B cell (primary cell): ENCODE results near the gene IL18R1. TPM values are rescaled to one million over a fixed set of nuclear protein-coding genes. Genes with fewer than 3 reads are reported as not detected.

Experiments used
- ATAC-seq: fragments of 200-7000 bp; cut with Tn5 transposase; one replicate; pipeline ENCODE4 v1.10.0; 2021; ENCODE audit warnings: low read depth, mild to moderate bottlenecking, moderate number of reproducible peaks, moderate library complexity
- CTCF ChIA-PET: fragments of 350-600 bp; sonication (Branson Sonifier 250); formaldehyde crosslinking; loops from one replicate; lab custom pipeline; 2021; ENCODE audit warnings: antibody characterized with exemption, inconsistent platforms; lab: Charles Lee
- POLR2A ChIA-PET: fragments of 350-600 bp; sonication (Branson Sonifier 250); formaldehyde crosslinking; loops from one replicate; lab custom pipeline; 2021; ENCODE audit warnings: antibody characterized with exemption; lab: Charles Lee
- DNase-seq: peaks from one replicate; pipeline ENCODE4 v3.0.0; 2013
- H2AFZ ChIP-seq: 2 replicates; pipeline ENCODE4 v1.6.1; 2012; ENCODE audit warnings: mild to moderate bottlenecking, low read depth, low read length; ENCODE audit not compliant: insufficient read depth, poor library complexity, severe bottlenecking
- H3K27ac ChIP-seq, 2 donors: 1 replicate in 1 of 2; 2 replicates in 1 of 2; pipeline ENCODE4 v1.5.1; 2012 to 2013; ENCODE audit warnings: low read length in 2 of 2, mild to moderate bottlenecking in 2 of 2, moderate library complexity in 1 of 2
- H3K27me3 ChIP-seq, 4 experiments: fragments of 200-600 bp in 1 of 4; sonication (generic) in 1 of 4; replicated peaks in 1 of 4; 1 replicate in 2 of 4; 2 replicates in 2 of 4; pipeline versions ENCODE4 v1.6.1 to v1.7.0; 2013 to 2016; ENCODE audit warnings: low read length in 3 of 4, mild to moderate bottlenecking in 2 of 4, mixed read lengths in 1 of 4, moderate library complexity in 1 of 4; ENCODE audit not compliant: insufficient read depth in 4 of 4, control insufficient read depth in 3 of 4; ENCODE audit errors: control extremely low read depth in 1 of 4
- H3K36me3 ChIP-seq, 2 experiments: replicated peaks in 1 of 2; 1 replicate in 1 of 2; 2 replicates in 1 of 2; pipeline versions ENCODE4 v1.6.1 to v1.7.1; 2013; ENCODE audit warnings: low read length in 1 of 2; ENCODE audit not compliant: insufficient read depth in 2 of 2, control insufficient read depth in 1 of 2; ENCODE audit errors: control extremely low read depth in 1 of 2, extremely low read depth in 1 of 2
- H3K4me1 ChIP-seq, 2 donors: fragments of 200-600 bp in 1 of 2; sonication (generic) in 1 of 2; 1 replicate in 1 of 2; 2 replicates in 1 of 2; pipeline versions ENCODE4 v1.5.1 to v1.6.1; 2013 to 2017; ENCODE audit warnings: low read length in 2 of 2; ENCODE audit not compliant: control insufficient read depth in 2 of 2, insufficient read depth in 2 of 2
- H3K4me2 ChIP-seq: replicated peaks from 2 replicates; pipeline ENCODE3; 2012; ENCODE audit warnings: mild to moderate bottlenecking, low read depth, low read length; ENCODE audit not compliant: poor library complexity, severe bottlenecking
- H3K4me3 ChIP-seq, 5 experiments: fragments of 200-600 bp in 1 of 5; sonication (generic) in 1 of 5; 1 replicate in 3 of 5; 2 replicates in 2 of 5; pipeline versions ENCODE4 v1.5.1 to v1.7.0; 2011 to 2016; ENCODE audit warnings: low read length in 4 of 5, mild to moderate bottlenecking in 4 of 5, low read depth in 2 of 5, control low read depth in 1 of 5, moderate library complexity in 1 of 5; ENCODE audit not compliant: insufficient read depth in 1 of 5; ENCODE audit errors: control extremely low read depth in 1 of 5, extremely low read depth in 1 of 5
- H3K79me2 ChIP-seq: fragments of 200-600 bp; sonication (generic); one replicate; pipeline ENCODE4 v1.6.0; 2016; ENCODE audit warnings: low read length; ENCODE audit not compliant: control insufficient read depth, insufficient read depth
- H3K9ac ChIP-seq: fragments of 200-600 bp; sonication (generic); 2 replicates; pipeline ENCODE4 v1.6.1; 2017; ENCODE audit warnings: mild to moderate bottlenecking, low read length, moderate library complexity
- H3K9me3 ChIP-seq, 3 donors: one replicate each; pipeline versions ENCODE4 v1.6.1 to v1.7.1; 2013; ENCODE audit warnings: low read length in 2 of 3; ENCODE audit not compliant: control insufficient read depth in 2 of 3, insufficient read depth in 1 of 3; ENCODE audit errors: control extremely low read depth in 1 of 3
- H4K20me1 ChIP-seq: 2 replicates; pipeline ENCODE4 v1.6.0; 2012; ENCODE audit warnings: mild to moderate bottlenecking, low read length; ENCODE audit not compliant: insufficient read depth, control insufficient read depth, poor library complexity, severe bottlenecking
- H3K27ac Mint-ChIP-seq: one replicate; pipeline ENCODE4 v1.8.0; 2021; ENCODE audit warnings: mixed read lengths
- H3K27me3 Mint-ChIP-seq: one replicate; pipeline ENCODE4 v1.8.0; 2021; ENCODE audit warnings: mixed read lengths
- H3K4me1 Mint-ChIP-seq: one replicate; pipeline ENCODE4 v1.8.0; 2021; ENCODE audit warnings: mixed read lengths
- H3K4me3 Mint-ChIP-seq: one replicate; pipeline ENCODE4 v1.8.0; 2021; ENCODE audit warnings: mixed read lengths
- H3K9me3 Mint-ChIP-seq: one replicate; pipeline ENCODE4 v1.8.0; 2022; ENCODE audit warnings: mixed read lengths; ENCODE audit not compliant: insufficient read depth
- CTCF ChIP-seq: fragments of 200-600 bp; IDR thresholded peaks from one replicate; pipeline ENCODE4 v1.8.0; 2022; ENCODE audit warnings: antibody characterized with exemption, mild to moderate bottlenecking
- EZH2 ChIP-seq: IDR thresholded peaks from 2 replicates; pipeline ENCODE4 v1.6.1; 2012; ENCODE audit warnings: borderline replicate concordance, low read depth, mild to moderate bottlenecking, moderate library complexity, low read length; ENCODE audit not compliant: insufficient read depth, poor library complexity, severe bottlenecking
- WGBS: methylation state at CpG from one replicate; pipeline ENCODE4 v1.1.5; 2013; ENCODE audit warnings: missing lambda C conversion rate; ENCODE audit not compliant: insufficient coverage; 5-methylcytosine and 5-hydroxymethylcytosine counted together
- intact Hi-C: fragments of 100-400 bp; cut with micrococcal nuclease; formaldehyde crosslinking; loops from one replicate; pipeline ENCODE4 v1.10.0; 2022
- polyA plus RNA-seq: library from polyadenylated mRNA; depleted of rRNA; stranded (reverse); fragments of >200 nt; gene quantifications from 2 replicates; pipeline ENCODE4 v1.2.3, GENCODE V29; 2012
- total RNA-seq, 2 donors: library from RNA; stranded (reverse); fragments of 120-200 nt in 1 of 2; gene quantifications; 1 replicate in 1 of 2; 2 replicates in 1 of 2; pipeline versions ENCODE4 v1.2.3 to v1.2.4, GENCODE V29; 2013 to 2022

IL18R1 gene
- total and polyA plus RNA-seq, 2 donors (not counting 1 experiment from before 2014, with no cell fraction given) = 1.1 TPM

GRCh38 chr2:102313025-102313424, 42.6 kb upstream of the IL18R1 start:
- ChIA-PET CTCF (no interaction called here), POLR2A (no interaction called here)
- Histone ChIP-seq H4K20me1 (no peaks in the 10 kb centered on the region), H3K27me3 (peaks cover 0 to 2% (median 0%) of the 10 kb centered on the region in 4 experiments), H3K27ac (no peak overlapping the region), H3K36me3 (no peaks in the 10 kb centered on the region), H3K4me2 (no peak overlapping the region), H3K79me2 (no peaks in the 10 kb centered on the region), H2AFZ (no peak overlapping the region), H3K9ac (no peak overlapping the region), H3K4me1 (no peaks in the 10 kb centered on the region), H3K9me3 (no peaks in the 10 kb centered on the region), H3K4me3 (no peak overlapping the region)
- intact Hi-C loops = no loop called here
- TF ChIP-seq EZH2 = no peak
- TF ChIP-seq CTCF = no peak
- peaks cover 26% of the 10 kb centered on the region for H3K27me3 Mint-ChIP-seq
- H3K9me3 Mint-ChIP-seq = no peaks in the 10 kb centered on the region
- no peak overlapping the region for H3K4me3 Mint-ChIP-seq
- no peak overlapping the region for H3K27ac Mint-ChIP-seq
- WGBS = 78% methylated on average over 2 of the region's 2 CpGs
- DNase-seq = no peak
- no peaks in the 10 kb centered on the region for H3K4me1 Mint-ChIP-seq
- ATAC-seq = no peak

DNA sequence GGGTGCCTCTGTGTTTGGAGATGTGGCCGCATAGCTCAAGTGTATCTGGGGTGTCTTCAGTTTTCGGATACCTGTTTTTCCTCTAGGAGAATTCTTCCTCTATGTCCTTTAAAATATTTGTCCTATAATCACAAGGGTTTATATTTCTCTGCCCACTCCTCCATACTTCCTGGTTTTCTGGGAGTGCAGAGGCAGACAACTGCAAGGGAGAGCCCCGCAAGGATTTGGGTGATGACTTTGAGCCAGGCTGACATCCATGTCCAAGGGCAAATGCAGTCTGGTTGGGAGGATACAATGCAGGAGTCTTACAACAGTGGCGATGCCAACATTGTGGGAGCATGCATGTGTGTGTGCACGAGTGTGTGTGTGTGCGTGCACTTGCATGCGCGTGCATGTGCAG, 42.1 kb upstream of the IL18R1 start:
- no peak overlapping the region for H3K27ac ChIP-seq
- Mint-ChIP-seq H3K27me3 (peaks cover 22% of the 10 kb centered on the region), H3K4me3 (no peak overlapping the region), H3K27ac (no peak overlapping the region), H3K4me1 (no peaks in the 10 kb centered on the region), H3K9me3 (no peaks in the 10 kb centered on the region)
- 92% methylated on average over 4 of the region's 8 CpGs for WGBS
- intact Hi-C loops = no loop called here
- no peak overlapping the region for H3K4me2 ChIP-seq
- H3K79me2 ChIP-seq = no peaks in the 10 kb centered on the region
- CTCF ChIA-PET = no interaction called here
- no peak for ATAC-seq
- H3K36me3 ChIP-seq = no peaks in the 10 kb centered on the region
- no peaks in the 10 kb centered on the region for H3K27me3 ChIP-seq
- no peaks in the 10 kb centered on the region for H3K4me1 ChIP-seq
- POLR2A ChIA-PET = no interaction called here
- H4K20me1 ChIP-seq = no peaks in the 10 kb centered on the region
- no peak for DNase-seq
- no peak overlapping the region for H2AFZ ChIP-seq
- no peak overlapping the region for H3K4me3 ChIP-seq
- TF ChIP-seq CTCF (no peak), EZH2 (no peak)
- H3K9me3 ChIP-seq = no peaks in the 10 kb centered on the region
- H3K9ac ChIP-seq = no peak overlapping the region
